PC-9 (cell line): Measurements from ENCODE around the gene CYLD. TPM values are rescaled to one million over a fixed set of nuclear protein-coding genes. Genes with fewer than 3 reads are reported as not detected.

Experiments
- BruUV-seq: library from RNA; stranded (reverse); fragments of 400-500 nt; replicated peaks from 2 replicates; lab custom pipeline; 2021; lab: Mats Ljungman, UMichigan
- CTCF ChIA-PET: fragments of 300-600 bp; sonication (Branson Sonifier 250); formaldehyde crosslinking; loops from one replicate; lab custom pipeline; 2022; ENCODE audit warnings: antibody characterized with exemption; lab: Charles Lee
- POLR2A ChIA-PET: fragments of 300-600 bp; sonication (Branson Sonifier 250); formaldehyde crosslinking; loops from one replicate; lab custom pipeline; 2022; ENCODE audit warnings: antibody characterized with exemption; ENCODE audit not compliant: unreplicated experiment; lab: Charles Lee
- DNase-seq, 2 experiments: peaks; one replicate each; pipeline versions ENCODE4 v3.0.0 to v3.0.0-alpha.2; 2015 to 2022; ENCODE audit warnings: mixed read lengths in 1 of 2
- H2AFZ ChIP-seq: fragments of 200-600 bp; sonication (generic); 2 replicates; pipeline ENCODE4 v1.8.1; 2017; ENCODE audit warnings: antibody characterized with exemption
- H3F3A ChIP-seq: fragments of 200-600 bp; sonication (generic); 2 replicates; pipeline ENCODE4 v1.8.1; 2017; ENCODE audit warnings: antibody characterized with exemption, mild to moderate bottlenecking, low read depth; ENCODE audit not compliant: insufficient read depth
- H3K27ac ChIP-seq: fragments of 200-600 bp; sonication (generic); 2 replicates; pipeline ENCODE4 v1.6.1; 2016; ENCODE audit warnings: mixed run types
- H3K27me3 ChIP-seq: fragments of 200-600 bp; sonication (generic); 2 replicates; pipeline ENCODE4 v1.6.1; 2016; ENCODE audit warnings: low read depth, mixed run types; ENCODE audit not compliant: insufficient read depth
- H3K36me3 ChIP-seq: fragments of 200-600 bp; sonication (generic); 2 replicates; pipeline ENCODE4 v1.6.1; 2016; ENCODE audit warnings: low read depth, mixed run types
- H3K4me1 ChIP-seq: fragments of 200-600 bp; sonication (generic); replicated peaks from 2 replicates; pipeline ENCODE4 v1.6.1; 2016; ENCODE audit warnings: mixed run types; ENCODE audit not compliant: insufficient read depth
- H3K4me2 ChIP-seq: fragments of 200-600 bp; sonication (generic); 2 replicates; pipeline ENCODE4 v1.6.1; 2017; ENCODE audit warnings: mixed run types
- H3K4me3 ChIP-seq: fragments of 200-600 bp; sonication (generic); 2 replicates; pipeline ENCODE4 v1.6.1; 2016; ENCODE audit warnings: mixed run types
- H3K79me2 ChIP-seq: fragments of 200-600 bp; sonication (generic); 2 replicates; pipeline ENCODE4 v1.6.1; 2017; ENCODE audit warnings: low read depth, mixed run types
- H3K9me2 ChIP-seq: fragments of 200-600 bp; sonication (generic); 2 replicates; pipeline ENCODE4 v1.8.1; 2017; ENCODE audit warnings: mild to moderate bottlenecking; ENCODE audit not compliant: insufficient read depth
- H3K9me3 ChIP-seq: fragments of 200-600 bp; sonication (generic); 2 replicates; pipeline ENCODE4 v1.8.1; 2016; ENCODE audit warnings: low read depth; ENCODE audit not compliant: insufficient read depth
- H4K20me1 ChIP-seq: fragments of 200-600 bp; sonication (generic); 2 replicates; pipeline ENCODE4 v1.8.1; 2017; ENCODE audit not compliant: insufficient read depth
- CTCF ChIP-seq: fragments of 200-600 bp; sonication (generic); conservative IDR thresholded peaks from 2 replicates; pipeline ENCODE4 v1.6.1; 2017; ENCODE audit warnings: mixed run types, antibody characterized with exemption, mild to moderate bottlenecking, moderate library complexity
- EZH2 ChIP-seq: fragments of 200-600 bp; sonication (generic); IDR thresholded peaks from 2 replicates; pipeline ENCODE4 v1.8.0; 2017; ENCODE audit warnings: antibody characterized with exemption, low read depth
- intact Hi-C: fragments of 100-400 bp; cut with micrococcal nuclease; formaldehyde crosslinking; loops from one replicate; pipeline ENCODE4 v1.10.0; 2022; ENCODE audit not compliant: unreplicated experiment
- total RNA-seq: library from RNA; stranded (reverse); gene quantifications from 2 replicates; pipeline ENCODE4 v1.2.3, GENCODE V29; 2021

Gene CYLD
- total RNA-seq, 1 experiment from 2014 or later = 19.0 TPM

GRCh38 chr16:50731989-50732832, 9.7 kb upstream of the CYLD start:
- H3K9me3 ChIP-seq = no peaks in the 10 kb centered on the region
- no peaks in the 10 kb centered on the region for H3K36me3 ChIP-seq
- no peaks in the 10 kb centered on the region for H3K9me2 ChIP-seq
- DNase-seq = no peak
- TF ChIP-seq EZH2 = no peak
- TF ChIP-seq CTCF = no peak
- no peak overlapping the region for H3K4me3 ChIP-seq
- H3F3A ChIP-seq = no peaks in the 10 kb centered on the region
- no peak overlapping the region for H2AFZ ChIP-seq
- intact Hi-C loops = no loop called here
- H3K4me1 ChIP-seq = no peaks in the 10 kb centered on the region
- H3K27me3 ChIP-seq = no peaks in the 10 kb centered on the region
- ChIA-PET POLR2A (no interaction called here), CTCF (interaction anchor here (0.6 kb wide), 1 partner anchor 101 kb away, joined by 4 read pairs; no protein-coding TSS in a partner anchor)
- H3K4me2 ChIP-seq = no peak overlapping the region
- BruUV-seq = no TSS peak
- no peaks in the 10 kb centered on the region for H4K20me1 ChIP-seq
- no peak overlapping the region for H3K27ac ChIP-seq
- H3K79me2 ChIP-seq = no peaks in the 10 kb centered on the region

- H2AFZ ChIP-seq = no peak overlapping the region
- H3F3A ChIP-seq = no peaks in the 10 kb centered on the region
- no peak overlapping the region for H3K4me2 ChIP-seq
- H3K79me2 ChIP-seq = no peaks in the 10 kb centered on the region
- POLR2A ChIA-PET = no interaction called here
- no peaks in the 10 kb centered on the region; the same call in 1 of the 2 replicates for H3K27me3 ChIP-seq
- no peaks in the 10 kb centered on the region for H3K4me1 ChIP-seq
- H3K27ac ChIP-seq = no peak overlapping the region
- no peak overlapping the region for H3K4me3 ChIP-seq
- H3K9me3 ChIP-seq = no peaks in the 10 kb centered on the region
- no TSS peak for BruUV-seq
- CTCF ChIA-PET = no interaction called here
- intact Hi-C loops = no loop called here
- no peaks in the 10 kb centered on the region for H3K9me2 ChIP-seq
- no peaks in the 10 kb centered on the region for H3K36me3 ChIP-seq
- H4K20me1 ChIP-seq = no peaks in the 10 kb centered on the region
- no peak for DNase-seq
- no peak for TF ChIP-seq EZH2
- TF ChIP-seq CTCF = no peak
These were observed 8.4 kb upstream of the CYLD start for GRCh38 chr16:50733468-50733867.

- TF ChIP-seq EZH2 = no peak
- no peak for TF ChIP-seq CTCF
- no peaks in the 10 kb centered on the region for H4K20me1 ChIP-seq
- no peaks in the 10 kb centered on the region for H3K36me3 ChIP-seq
- peaks cover 4% of the 10 kb centered on the region; the same call in 1 of the 2 replicates for H3F3A ChIP-seq
- no peaks in the 10 kb centered on the region for H3K9me3 ChIP-seq
- intact Hi-C loops = no loop called here
- H2AFZ ChIP-seq = no peak overlapping the region
- H3K9me2 ChIP-seq = no peaks in the 10 kb centered on the region; the same call in 1 of the 2 replicates
- peaks cover 3% of the 10 kb centered on the region for H3K4me1 ChIP-seq
- H3K27ac ChIP-seq = no peak overlapping the region
- DNase-seq = no peak
- ChIA-PET CTCF (no interaction called here), POLR2A (no interaction called here)
- H3K4me2 ChIP-seq = no peak overlapping the region
- no peaks in the 10 kb centered on the region for H3K79me2 ChIP-seq
- H3K4me3 ChIP-seq = no peak overlapping the region
- no peaks in the 10 kb centered on the region; the same call in 1 of the 2 replicates for H3K27me3 ChIP-seq
- BruUV-seq = no TSS peak
These were observed 6.2 kb upstream of the CYLD start for GRCh38 chr16:50735629-50736122.
